ENCODE results near the gene OSBPL10.

DNA sequence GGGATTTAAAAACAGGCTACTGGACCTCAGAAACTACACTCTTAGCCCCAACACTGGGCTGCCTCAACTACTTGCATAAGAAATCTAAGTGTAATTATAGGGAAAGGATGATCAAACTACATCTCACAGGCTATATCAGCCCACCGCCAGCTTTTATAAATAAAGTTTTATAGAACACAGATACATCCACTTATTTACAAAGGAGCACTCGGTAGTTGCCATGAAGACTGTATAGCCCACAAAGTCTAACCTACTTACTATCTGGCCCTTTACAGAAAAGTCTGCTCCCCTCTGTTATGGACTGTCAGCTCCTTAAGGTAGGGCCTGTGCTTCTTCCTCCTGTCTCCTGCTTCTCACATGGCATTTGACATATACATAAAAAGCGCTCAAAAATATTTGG, 9.5 kb downstream of the OSBPL10 start:
- TF ChIP-seq, protein P1, sequence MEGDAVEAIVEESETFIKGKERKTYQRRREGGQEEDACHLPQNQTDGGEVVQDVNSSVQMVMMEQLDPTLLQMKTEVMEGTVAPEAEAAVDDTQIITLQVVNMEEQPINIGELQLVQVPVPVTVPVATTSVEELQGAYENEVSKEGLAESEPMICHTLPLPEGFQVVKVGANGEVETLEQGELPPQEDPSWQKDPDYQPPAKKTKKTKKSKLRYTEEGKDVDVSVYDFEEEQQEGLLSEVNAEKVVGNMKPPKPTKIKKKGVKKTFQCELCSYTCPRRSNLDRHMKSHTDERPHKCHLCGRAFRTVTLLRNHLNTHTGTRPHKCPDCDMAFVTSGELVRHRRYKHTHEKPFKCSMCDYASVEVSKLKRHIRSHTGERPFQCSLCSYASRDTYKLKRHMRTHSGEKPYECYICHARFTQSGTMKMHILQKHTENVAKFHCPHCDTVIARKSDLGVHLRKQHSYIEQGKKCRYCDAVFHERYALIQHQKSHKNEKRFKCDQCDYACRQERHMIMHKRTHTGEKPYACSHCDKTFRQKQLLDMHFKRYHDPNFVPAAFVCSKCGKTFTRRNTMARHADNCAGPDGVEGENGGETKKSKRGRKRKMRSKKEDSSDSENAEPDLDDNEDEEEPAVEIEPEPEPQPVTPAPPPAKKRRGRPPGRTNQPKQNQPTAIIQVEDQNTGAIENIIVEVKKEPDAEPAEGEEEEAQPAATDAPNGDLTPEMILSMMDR (IDR thresholded peaks at IDR 0.05; ENCODE audit: low read length): no peak
- no peak for TF ChIP-seq EZH2 (IDR thresholded peaks at IDR 0.05; ENCODE audit: borderline replicate concordance, low read length)

All from OCI-LY1 (cell line).